HAP-1 (cell line): ENCODE data around the gene SMAD3.
"Not testable (repeated sequence)": the region's sequence is repeated elsewhere in the genome, so short reads cannot be mapped to it uniquely, and the experiment has no call there.

Experiments used
- DNase-seq, 2 experiments: peaks; one replicate each; pipeline ENCODE4 v3.0.0-alpha.2; 2016 to 2020; ENCODE audit warnings: low spot score in 2 of 2
- H3K27me3 ChIP-seq: fragments of 250-450 bp; sonication (Bioruptor Pico); 2 replicates; pipeline ENCODE4 v1.5.1; 2020; ENCODE audit warnings: low read depth, mild to moderate bottlenecking, moderate library complexity
- H3K36me3 ChIP-seq: fragments of 250-450 bp; sonication (Bioruptor Pico); replicated peaks from 2 replicates; pipeline ENCODE4 v1.5.1; 2020; ENCODE audit warnings: mild to moderate bottlenecking
- H3K4me1 ChIP-seq: fragments of 250-450 bp; sonication (Bioruptor Pico); 2 replicates; pipeline ENCODE4 v1.5.1; 2020; ENCODE audit warnings: mild to moderate bottlenecking
- H3K4me3 ChIP-seq: fragments of 250-450 bp; sonication (Bioruptor Pico); 2 replicates; pipeline ENCODE4 v1.5.1; 2020; ENCODE audit warnings: mild to moderate bottlenecking, moderate library complexity
- H3K9me3 ChIP-seq: fragments of 250-450 bp; sonication (Bioruptor Pico); 2 replicates; pipeline ENCODE4 v1.5.1; 2020; ENCODE audit warnings: mild to moderate bottlenecking, moderate library complexity
- in situ Hi-C: fragments of 300-500 bp; cut with MboI; formaldehyde crosslinking; loops from 3 replicates; pipeline ENCODE4 v1.14.3; 2020; ENCODE audit warnings: low sequenced_read_pairs, inconsistent platforms, mixed read lengths

Gene SMAD3

GRCh38 chr15:67148196-67148701 lies 82.8 kb downstream of the SMAD3 start:
- peaks cover 46% of the 10 kb centered on the region for H3K4me1 ChIP-seq
- no peaks in the 10 kb centered on the region for H3K36me3 ChIP-seq
- H3K27me3 ChIP-seq, result no peaks in the 10 kb centered on the region
- H3K9me3 ChIP-seq, result no peaks in the 10 kb centered on the region
- in situ Hi-C loops, result no loop called here
- DNase-seq, result no peak
- H3K4me3 ChIP-seq, result no peak overlapping the region

GRCh38 chr15:67149068-67149772 lies 83.8 kb downstream of the SMAD3 start:
- Histone ChIP-seq H3K4me3 (no peak overlapping the region), H3K27me3 (no peaks in the 10 kb centered on the region), H3K4me1 (peaks cover 46% of the 10 kb centered on the region), H3K9me3 (no peaks in the 10 kb centered on the region), H3K36me3 (no peaks in the 10 kb centered on the region)
- in situ Hi-C loops, result no loop called here
- peak in 1 of 2 experiments; percentile 82 for DNase-seq

- Histone ChIP-seq H3K4me1 (peaks cover 43% of the 10 kb centered on the region), H3K36me3 (no peaks in the 10 kb centered on the region), H3K4me3 (no peak overlapping the region), H3K27me3 (no peaks in the 10 kb centered on the region), H3K9me3 (no peaks in the 10 kb centered on the region)
- in situ Hi-C loops, result no loop called here
- DNase-seq, result peak in 1 of 2 experiments; percentile 100
These were observed 84.3 kb downstream of the SMAD3 start for GRCh38 chr15:67149773-67150022.

GRCh38 chr15:67150023-67150860 lies 84.8 kb downstream of the SMAD3 start:
- peaks cover 42% of the 10 kb centered on the region for H3K4me1 ChIP-seq
- H3K9me3 ChIP-seq, result no peaks in the 10 kb centered on the region
- no peaks in the 10 kb centered on the region for H3K27me3 ChIP-seq
- no peaks in the 10 kb centered on the region; the same call in 1 of the 2 replicates for H3K36me3 ChIP-seq
- peak; percentile 67 to 79 for DNase-seq
- in situ Hi-C loops, result no loop called here
- peak overlapping the region; percentile 11 for H3K4me3 ChIP-seq

GRCh38 chr15:67152429-67152828 lies 87.0 kb downstream of the SMAD3 start:
- no peak for DNase-seq
- in situ Hi-C loops, result no loop called here
- 0 out of 2 replicates have a peak, but pooled peaks cover 2% of the 10 kb centered on the region for H3K9me3 ChIP-seq
- H3K4me3 ChIP-seq, result no peak overlapping the region
- H3K36me3 ChIP-seq, result no peaks in the 10 kb centered on the region; the same call in 1 of the 2 replicates
- H3K4me1 ChIP-seq, result peaks cover 28% of the 10 kb centered on the region
- H3K27me3 ChIP-seq, result no peaks in the 10 kb centered on the region

- H3K4me1 ChIP-seq, result peaks cover 26% of the 10 kb centered on the region
- in situ Hi-C loops, H3K36me3 ChIP-seq: not testable (repeated sequence)
These were observed 87.6 kb downstream of the SMAD3 start for GRCh38 chr15:67153044-67153443.

GRCh38 chr15:67154249-67154648 lies 88.8 kb downstream of the SMAD3 start:
- in situ Hi-C loops, result no loop called here
- Histone ChIP-seq H3K9me3 (0 out of 2 replicates have a peak, but pooled peaks cover 2% of the 10 kb centered on the region), H3K27me3 (no peaks in the 10 kb centered on the region), H3K4me1 (peaks cover 17% of the 10 kb centered on the region), H3K36me3 (no peaks in the 10 kb centered on the region; the same call in 1 of the 2 replicates), H3K4me3 (no peak overlapping the region)
- DNase-seq, result no peak

More at GRCh38 chr15:67153044-67153443, 87.6 kb downstream of the SMAD3 start:
- not testable (repeated sequence) for DNase-seq, H3K9me3 ChIP-seq, H3K27me3 ChIP-seq, H3K4me3 ChIP-seq

- Histone ChIP-seq H3K36me3 (no peaks in the 10 kb centered on the region; the same call in 1 of the 2 replicates), H3K9me3 (0 out of 2 replicates have a peak, but pooled peaks cover 2% of the 10 kb centered on the region), H3K27me3 (no peaks in the 10 kb centered on the region), H3K4me3 (no peak overlapping the region), H3K4me1 (peaks cover 6% of the 10 kb centered on the region; the same call in 1 of the 2 replicates)
- in situ Hi-C loops, result no loop called here
- DNase-seq, result no peak
These were observed 91.0 kb downstream of the SMAD3 start for GRCh38 chr15:67156426-67156825.

- in situ Hi-C loops, result no loop called here
- no peaks in the 10 kb centered on the region for H3K27me3 ChIP-seq
- 0 out of 2 replicates have a peak, but pooled peaks cover 2% of the 10 kb centered on the region for H3K9me3 ChIP-seq
- 0 out of 2 replicates have a peak, but pooled peaks cover 6% of the 10 kb centered on the region for H3K4me1 ChIP-seq
- no peaks in the 10 kb centered on the region; the same call in 1 of the 2 replicates for H3K36me3 ChIP-seq
- H3K4me3 ChIP-seq, result no peak overlapping the region
- no peak for DNase-seq
These were observed 91.4 kb downstream of the SMAD3 start for GRCh38 chr15:67156834-67157233.

GRCh38 chr15:67157521-67158252 lies 92.3 kb downstream of the SMAD3 start:
- Histone ChIP-seq H3K36me3 (no peaks in the 10 kb centered on the region; the same call in 1 of the 2 replicates), H3K4me1 (0 out of 2 replicates have a peak, but pooled peaks cover 6% of the 10 kb centered on the region), H3K27me3 (no peaks in the 10 kb centered on the region), H3K9me3 (0 out of 2 replicates have a peak, but pooled peaks cover 2% of the 10 kb centered on the region), H3K4me3 (no peak overlapping the region)
- DNase-seq, result no peak
- in situ Hi-C loops, result no loop called here

GRCh38 chr15:67158367-67158766 lies 93.0 kb downstream of the SMAD3 start:
- H3K27me3 ChIP-seq, result no peaks in the 10 kb centered on the region
- H3K9me3 ChIP-seq, result 0 out of 2 replicates have a peak, but pooled peaks cover 2% of the 10 kb centered on the region
- H3K4me1 ChIP-seq, result 0 out of 2 replicates have a peak, but pooled peaks cover 6% of the 10 kb centered on the region
- no peak for DNase-seq
- in situ Hi-C loops, result no loop called here
- no peaks in the 10 kb centered on the region; the same call in 1 of the 2 replicates for H3K36me3 ChIP-seq
- H3K4me3 ChIP-seq, result no peak overlapping the region

- in situ Hi-C loops, result no loop called here
These were observed 96.0 kb downstream of the SMAD3 start for GRCh38 chr15:67161412-67161811.

GRCh38 chr15:67161881-67162280 lies 96.5 kb downstream of the SMAD3 start:
- Histone ChIP-seq H3K36me3 (peaks cover 8% of the 10 kb centered on the region), H3K9me3 (no peaks in the 10 kb centered on the region), H3K4me3 (no peak overlapping the region), H3K4me1 (peaks cover 18% of the 10 kb centered on the region), H3K27me3 (no peaks in the 10 kb centered on the region)
- no peak for DNase-seq
- in situ Hi-C loops, result no loop called here

More at GRCh38 chr15:67161412-67161811, 96.0 kb downstream of the SMAD3 start:
- H3K4me3 ChIP-seq, result no peak overlapping the region
- DNase-seq, result no peak
- H3K4me1 ChIP-seq, result peaks cover 18% of the 10 kb centered on the region
- H3K27me3 ChIP-seq, result no peaks in the 10 kb centered on the region
- peaks cover 3% of the 10 kb centered on the region for H3K36me3 ChIP-seq
- H3K9me3 ChIP-seq, result no peaks in the 10 kb centered on the region
